Keratinocyte (primary cell): Measurements from ENCODE around the gene PTRHD1. TPM values are rescaled to one million over a fixed set of nuclear protein-coding genes. Genes with fewer than 3 reads are reported as not detected.

Experiments
- DNase-seq: peaks from one replicate; pipeline ENCODE4 v3.0.0-alpha.2; 2011; ENCODE audit warnings: low read depth, missing footprints, low spot score
- FAIRE-seq: peaks from 2 replicates; lab custom pipeline; 2011; peaks lifted over from hg19 to GRCh38; lab: Jason Lieb, UNC
- H2AFZ ChIP-seq: 2 replicates; pipeline ENCODE4 v1.6.0; 2012; ENCODE audit warnings: low read length, control low read depth, inconsistent platforms; ENCODE audit not compliant: control insufficient read depth
- H3K27ac ChIP-seq: 2 replicates; pipeline ENCODE4 v1.5.1; 2011; ENCODE audit warnings: low read length; ENCODE audit not compliant: control insufficient read depth, insufficient read depth
- H3K27me3 ChIP-seq: 3 replicates; pipeline ENCODE4 v1.6.0; 2011; ENCODE audit warnings: low read length; ENCODE audit not compliant: control insufficient read depth, insufficient read depth; ENCODE audit errors: extremely low read depth
- H3K36me3 ChIP-seq, 2 experiments: 2 replicates in 1 of 2; 3 replicates in 1 of 2; pipeline ENCODE4 v1.5.1; 2011; ENCODE audit warnings: low read length in 2 of 2, mild to moderate bottlenecking in 1 of 2; ENCODE audit not compliant: control insufficient read depth in 2 of 2, insufficient read depth in 2 of 2; ENCODE audit errors: extremely low read depth in 1 of 2
- H3K4me1 ChIP-seq: 3 replicates; pipeline ENCODE4 v1.5.1; 2011; ENCODE audit warnings: low read length; ENCODE audit not compliant: control insufficient read depth, insufficient read depth; ENCODE audit errors: extremely low read depth
- H3K4me2 ChIP-seq: 3 replicates; pipeline ENCODE4 v1.6.0; 2011; ENCODE audit warnings: low read depth, low read length; ENCODE audit not compliant: control insufficient read depth, insufficient read depth; ENCODE audit errors: extremely low read depth
- H3K4me3 ChIP-seq, 3 experiments: fragments of 200-600 bp in 1 of 3; sonication (generic) in 1 of 3; 2 replicates in 2 of 3; 3 replicates in 1 of 3; pipeline ENCODE4 v1.5.1; 2011 to 2016; ENCODE audit warnings: low read length in 3 of 3, mild to moderate bottlenecking in 3 of 3, control low read depth in 2 of 3, inconsistent platforms in 1 of 3, low read depth in 1 of 3, mixed read lengths in 1 of 3, mixed run types in 1 of 3, moderate library complexity in 1 of 3; ENCODE audit not compliant: control insufficient read depth in 2 of 3, insufficient read depth in 2 of 3; ENCODE audit errors: extremely low read depth in 1 of 3
- H3K79me2 ChIP-seq: 2 replicates; pipeline ENCODE4 v1.6.0; 2012; ENCODE audit warnings: low read length; ENCODE audit not compliant: control insufficient read depth, insufficient read depth
- H3K9ac ChIP-seq: 3 replicates; pipeline ENCODE4 v1.6.0; 2011; ENCODE audit warnings: low read length; ENCODE audit not compliant: control insufficient read depth, insufficient read depth; ENCODE audit errors: extremely low read depth
- H3K9me1 ChIP-seq: 3 replicates; pipeline ENCODE4 v1.6.0; 2011; ENCODE audit warnings: low read length; ENCODE audit not compliant: control insufficient read depth, insufficient read depth; ENCODE audit errors: extremely low read depth
- H3K9me3 ChIP-seq: 2 replicates; pipeline ENCODE4 v1.5.1; 2012; ENCODE audit warnings: low read depth, low read length; ENCODE audit not compliant: control insufficient read depth
- H4K20me1 ChIP-seq: 3 replicates; pipeline ENCODE4 v1.6.0; 2011; ENCODE audit warnings: low read length; ENCODE audit not compliant: control insufficient read depth, insufficient read depth; ENCODE audit errors: extremely low read depth
- CTCF ChIP-seq, 3 experiments: IDR thresholded peaks in 1 of 3; conservative IDR thresholded peaks in 1 of 3; optimal IDR thresholded peaks in 1 of 3; 2 replicates in 2 of 3; 3 replicates in 1 of 3; pipeline versions ENCODE3 to v1.5.1; 2011; ENCODE audit warnings: low read length in 3 of 3, mild to moderate bottlenecking in 3 of 3, moderate library complexity in 2 of 3, control low read depth in 1 of 3, inconsistent platforms in 1 of 3; ENCODE audit not compliant: insufficient read depth in 2 of 3; ENCODE audit errors: extremely low read depth in 1 of 3
- EZH2 ChIP-seq: IDR thresholded peaks from one replicate; pipeline ENCODE4 v1.6.1; 2012; ENCODE audit warnings: inconsistent platforms, mild to moderate bottlenecking, low read length, moderate library complexity
- dilution Hi-C: fragments of 300-500 bp; cut with MboI; formaldehyde crosslinking; loops from one replicate; pipeline ENCODE4 v1.7.0; 2020; ENCODE audit warnings: low sequenced_read_pairs; ENCODE audit not compliant: extremely low pct_ligation_motif_present
- polyA plus RNA-seq, 5 experiments: library from polyadenylated mRNA; depleted of rRNA in 3 of 5; stranded (reverse) in 3 of 5; stranded (forward) in 1 of 5; unstranded in 1 of 5; fragments of >200 nt; gene quantifications; 1 replicate in 1 of 5; 2 replicates in 3 of 5; 3 replicates in 1 of 5; pipeline versions ENCODE4 v1.2.1 to v1.2.3, GENCODE V29; 2011 to 2012; ENCODE audit warnings: missing spikeins in 2 of 5, low read depth in 1 of 5, low replicate concordance in 1 of 5

Gene PTRHD1
- polyA plus RNA-seq, 1 donor (not counting 4 experiments of a cell fraction or from before 2014, with no cell fraction given), result 36.9 TPM

GRCh38 chr2:24766609-24767008, 26.6 kb downstream of the PTRHD1 start:
- Histone ChIP-seq H3K9ac (no peak overlapping the region), H3K4me3 (no peak overlapping the region), H3K9me3 (no peaks in the 10 kb centered on the region), H2AFZ (no peak overlapping the region), H3K36me3 (peaks cover 0 to 3% of the 10 kb centered on the region in 2 experiments), H3K4me1 (no peaks in the 10 kb centered on the region), H3K27me3 (no peaks in the 10 kb centered on the region), H4K20me1 (no peaks in the 10 kb centered on the region), H3K27ac (no peak overlapping the region), H3K79me2 (no peaks in the 10 kb centered on the region), H3K9me1 (no peaks in the 10 kb centered on the region), H3K4me2 (no peak overlapping the region)
- TF ChIP-seq CTCF (optimal IDR thresholded peaks at IDR 0.05 in 1 of 3, IDR thresholded peaks at IDR 0.05 in 1 of 3, conservative IDR thresholded peaks at IDR 0.05 in 1 of 3; ENCODE audit: extremely low read depth in 1 of 3, insufficient read depth in 2 of 3, low read length in 3 of 3) (no peak), EZH2 (no peak)
- FAIRE-seq (no peak), DNase-seq (no peak)
- dilution Hi-C loops, result no loop called here

GRCh38 chr2:24763843-24764242, 29.3 kb downstream of the PTRHD1 start:
- no peak overlapping the region for H3K27ac ChIP-seq
- no peak for DNase-seq

More at GRCh38 chr2:24763843-24764242, 29.3 kb downstream of the PTRHD1 start:
- H4K20me1 ChIP-seq, result no peaks in the 10 kb centered on the region
- H3K4me1 ChIP-seq, result no peaks in the 10 kb centered on the region
- H3K4me2 ChIP-seq, result no peak overlapping the region
- FAIRE-seq, result no peak
- no peaks in the 10 kb centered on the region for H3K9me3 ChIP-seq
- no peak overlapping the region for H3K4me3 ChIP-seq
- no peaks in the 10 kb centered on the region for H3K27me3 ChIP-seq
- H3K9me1 ChIP-seq, result no peaks in the 10 kb centered on the region
- peaks cover 0 to 3% of the 10 kb centered on the region in 2 experiments for H3K36me3 ChIP-seq
- H3K79me2 ChIP-seq, result no peaks in the 10 kb centered on the region
- H3K9ac ChIP-seq, result no peak overlapping the region
- dilution Hi-C loops, result no loop called here
- no peak for TF ChIP-seq CTCF (optimal IDR thresholded peaks at IDR 0.05 in 1 of 3, IDR thresholded peaks at IDR 0.05 in 1 of 3, conservative IDR thresholded peaks at IDR 0.05 in 1 of 3; ENCODE audit: extremely low read depth in 1 of 3, insufficient read depth in 2 of 3, low read length in 3 of 3)
- TF ChIP-seq EZH2, result no peak
- no peak overlapping the region for H2AFZ ChIP-seq
